RWPE1 (cell line): ENCODE data around the gene POLD3.

Source experiments
- CTCF ChIA-PET: fragments of 350-600 bp; sonication (Branson Sonifier 250); formaldehyde crosslinking; extraction: SDS; loops from one replicate; lab custom pipeline; 2021; lab: Yijun Ruan, JAX
- POLR2A ChIA-PET: fragments of 400-600 bp; formaldehyde crosslinking; extraction: SDS; loops from one replicate; lab custom pipeline; 2020; ENCODE audit warnings: antibody characterized with exemption; ENCODE audit not compliant: low non-redundant PET; lab: Yijun Ruan, JAX
- DNase-seq: peaks from one replicate; pipeline ENCODE4 v3.0.0; 2012; ENCODE audit warnings: low spot score
- H3K27ac ChIP-seq: fragments of 450-650 bp; 2 replicates; pipeline ENCODE4 v1.5.1; 2017
- CTCF ChIP-seq: fragments of 450-650 bp; conservative IDR thresholded peaks from 2 replicates; pipeline ENCODE4 v1.5.1; 2017; ENCODE audit warnings: low read depth, mild to moderate bottlenecking

The POLD3 gene

GRCh38 chr11:74559110-74559933, 33.1 kb upstream of the POLD3 start:
- DNase-seq: no peak
- TF ChIP-seq CTCF: no peak
- ChIA-PET POLR2A (interaction anchor here (0.6 kb wide), 1 partner anchor 25 kb away, joined by 4 read pairs; no protein-coding TSS in a partner anchor), CTCF (no interaction called here)
- H3K27ac ChIP-seq: no peak overlapping the region

- no peak for DNase-seq
- ChIA-PET POLR2A (interaction anchor here (0.6 kb wide), 1 partner anchor 26 kb away, joined by 4 read pairs; no protein-coding TSS in a partner anchor), CTCF (interaction anchor here (0.5 kb wide), 1 partner anchor 103 kb away, joined by 5 read pairs; no protein-coding TSS in a partner anchor)
- no peak overlapping the region for H3K27ac ChIP-seq
- no peak for TF ChIP-seq CTCF
These were observed 32.5 kb upstream of the POLD3 start for GRCh38 chr11:74559934-74560309.

- no peak overlapping the region for H3K27ac ChIP-seq
- DNase-seq: no peak
- POLR2A ChIA-PET: interaction anchor here (0.7 kb wide), 1 partner anchor 55 kb away, joined by 3 read pairs; no protein-coding TSS in a partner anchor
- no peak for TF ChIP-seq CTCF
- CTCF ChIA-PET: interaction anchor here (0.8 to 8.1 kb wide), 3 partner anchors 114 to 714 kb away, joined by 3 to 150 read pairs (median 3); no protein-coding TSS in a partner anchor
These were observed 26.0 kb upstream of the POLD3 start for GRCh38 chr11:74566146-74566960.

- ChIA-PET POLR2A (no interaction called here), CTCF (interaction anchor here (8.1 kb wide), 1 partner anchor 116 kb away, joined by 150 read pairs; no protein-coding TSS in a partner anchor)
- TF ChIP-seq CTCF: no peak
- H3K27ac ChIP-seq: no peak overlapping the region
- no peak for DNase-seq
These were observed 24.4 kb upstream of the POLD3 start for GRCh38 chr11:74568028-74568427.

GRCh38 chr11:74570266-74571061, 21.9 kb upstream of the POLD3 start:
- H3K27ac ChIP-seq: no peak overlapping the region
- ChIA-PET CTCF (interaction anchor here (0.6 to 8.1 kb wide), 12 partner anchors 16 to 302 kb away, joined by 3 to 150 read pairs (median 4); no protein-coding TSS in a partner anchor), POLR2A (interaction anchor here (0.9 to 1.3 kb wide), 2 partner anchors 77 to 117 kb away, joined by 4 to 5 read pairs; partner anchors contain the start of gene LIPT2)
- peak; percentile 76 for TF ChIP-seq CTCF
- DNase-seq: peak; percentile 79
